ENCODE measurements around the gene WSCD1.

WSCD1 gene

DNA sequence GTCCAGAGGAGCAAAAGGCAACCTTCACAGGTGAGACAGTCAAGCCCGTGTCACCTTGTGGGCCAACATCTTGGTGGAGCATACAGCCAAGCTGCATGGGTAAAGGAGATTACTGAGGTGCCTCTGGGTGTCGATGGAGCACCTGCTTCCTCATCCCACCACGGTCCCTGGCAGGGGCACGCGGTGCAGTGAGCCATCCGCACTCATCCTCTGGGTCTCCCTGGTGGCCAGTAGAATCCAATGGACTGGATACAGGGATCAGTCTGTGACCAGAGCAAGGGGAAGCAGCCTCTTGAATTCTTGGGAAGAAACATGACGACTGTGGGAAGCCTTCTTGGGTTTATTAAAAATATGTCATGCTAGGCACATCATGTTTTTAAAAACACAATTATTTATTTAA, 4.8 kb upstream of the WSCD1 start:
- WGBS, 2 donors (ENCODE audit: extremely low coverage in 2 of 2, insufficient read length in 2 of 2, insufficient replicate concordance in 1 of 2), result no CpG with 5 or more reads among the region's 7 CpGs
- H2BK120ac ChIP-seq (ENCODE audit: low read depth, low read length), result no peak overlapping the region
- H2AFZ ChIP-seq (ENCODE audit: low read length), result no peak overlapping the region
- no peak for DNase-seq (ENCODE audit: low spot score)
- no peaks in the 10 kb centered on the region for H3K79me1 ChIP-seq (ENCODE audit: low read depth, low read length)
- H3K27ac ChIP-seq (replicated peaks; ENCODE audit: low read length), result no peak overlapping the region
- no peak overlapping the region for H3K23ac ChIP-seq (ENCODE audit: low read depth, low read length, poor library complexity)
- H2BK12ac ChIP-seq (ENCODE audit: low read length), result no peak overlapping the region
- no peak overlapping the region for H3K4me3 ChIP-seq (ENCODE audit: low read length in 2 of 2)
- H3K4me1 ChIP-seq (ENCODE audit: control insufficient read depth in 2 of 2, insufficient read depth in 1 of 2, low read depth in 1 of 2, low read length in 2 of 2), result peaks cover 8 to 10% of the 10 kb centered on the region in 2 donors
- H3K36me3 ChIP-seq (replicated peaks in 1 of 2; ENCODE audit: control insufficient read depth in 2 of 2, insufficient read depth in 2 of 2, low read length in 2 of 2), result no peaks in the 10 kb centered on the region
- peak overlapping the region; percentile 44 for H3K9ac ChIP-seq (ENCODE audit: low read depth, low read length, poor library complexity)
- H2AK5ac ChIP-seq (ENCODE audit: low read depth, low read length), result no peak overlapping the region
- H3K18ac ChIP-seq (ENCODE audit: low read length), result peak overlapping the region; percentile 83
- no peaks in the 10 kb centered on the region for H3K9me3 ChIP-seq (replicated peaks in 1 of 2; ENCODE audit: control insufficient read depth in 2 of 2, insufficient read depth in 1 of 2, low read depth in 1 of 2, low read length in 2 of 2)
- no peak overlapping the region for H2BK5ac ChIP-seq (ENCODE audit: low read length)
- H2BK15ac ChIP-seq (ENCODE audit: low read length), result peak overlapping the region; percentile 56
- no peak overlapping the region for H3K4me2 ChIP-seq (ENCODE audit: insufficient read depth, low read length, poor library complexity, severe bottlenecking)
- H3K27me3 ChIP-seq (ENCODE audit: control insufficient read depth in 3 of 3, insufficient read depth in 3 of 3, low read depth in 1 of 3, low read length in 3 of 3), result peaks cover 0 to 19% (median 10%) of the 10 kb centered on the region in 3 experiments
- H3K4ac ChIP-seq (ENCODE audit: low read length), result no peak overlapping the region
- no peak overlapping the region for H4K8ac ChIP-seq (ENCODE audit: low read depth, low read length)
- no peak overlapping the region for H4K91ac ChIP-seq (ENCODE audit: low read depth, low read length, poor library complexity)
- no peak overlapping the region for H3K14ac ChIP-seq (ENCODE audit: low read length)

DNA sequence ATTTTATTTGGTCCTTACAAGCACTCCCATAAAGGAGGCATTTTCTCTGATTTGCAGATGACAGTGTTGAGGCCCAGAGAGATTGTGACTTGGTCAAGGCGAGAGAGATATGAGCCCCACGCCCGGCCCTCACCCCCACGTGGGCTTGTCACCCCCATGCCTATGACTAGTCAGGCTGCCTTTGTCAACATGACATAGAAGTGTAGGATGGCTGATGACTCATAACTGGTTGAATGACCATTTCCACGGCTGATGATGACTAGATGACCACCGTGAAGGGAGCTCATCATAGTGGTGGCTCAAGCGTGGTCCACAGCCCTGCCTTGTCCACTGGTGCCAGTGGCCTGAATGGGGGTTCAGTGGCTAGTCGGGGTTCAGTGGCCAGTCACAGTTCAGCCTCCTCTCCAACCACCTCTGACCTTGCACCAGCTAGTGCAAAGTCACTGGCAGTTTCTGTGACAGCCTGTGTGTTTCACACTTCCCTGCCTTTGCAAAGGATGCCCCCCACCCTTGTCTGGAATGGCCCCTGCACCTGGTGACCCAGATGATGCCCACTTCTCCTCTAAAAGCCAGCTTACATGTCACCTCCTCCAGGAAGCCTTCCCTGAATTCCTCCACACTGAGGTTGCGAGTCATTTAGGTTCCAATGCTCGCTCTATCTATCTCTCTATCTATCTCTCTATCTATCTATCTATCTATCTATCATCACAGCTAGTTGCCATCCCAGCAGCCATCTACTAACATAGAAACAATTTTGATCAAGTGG, 3.8 kb upstream of the WSCD1 start:
- Histone ChIP-seq H3K36me3 (replicated peaks in 1 of 2; ENCODE audit: control insufficient read depth in 2 of 2, insufficient read depth in 2 of 2, low read length in 2 of 2) (no peaks in the 10 kb centered on the region), H3K27me3 (ENCODE audit: control insufficient read depth in 3 of 3, insufficient read depth in 3 of 3, low read depth in 1 of 3, low read length in 3 of 3) (peaks cover 0 to 19% (median 10%) of the 10 kb centered on the region in 3 experiments), H2AFZ (ENCODE audit: low read length) (no peak overlapping the region), H3K4me2 (ENCODE audit: insufficient read depth, low read length, poor library complexity, severe bottlenecking) (no peak overlapping the region), H4K91ac (ENCODE audit: low read depth, low read length, poor library complexity) (no peak overlapping the region), H2AK5ac (ENCODE audit: low read depth, low read length) (no peak overlapping the region), H2BK5ac (ENCODE audit: low read length) (no peak overlapping the region), H3K14ac (ENCODE audit: low read length) (no peak overlapping the region), H3K18ac (ENCODE audit: low read length) (no peak overlapping the region), H2BK12ac (ENCODE audit: low read length) (no peak overlapping the region), H3K4me3 (ENCODE audit: low read length in 2 of 2) (peak overlapping the region in 1 of 2 donors; percentile 11), H3K4me1 (ENCODE audit: control insufficient read depth in 2 of 2, insufficient read depth in 1 of 2, low read depth in 1 of 2, low read length in 2 of 2) (peaks cover 11 to 12% of the 10 kb centered on the region in 2 donors), H3K27ac (replicated peaks; ENCODE audit: low read length) (no peak overlapping the region), H4K8ac (ENCODE audit: low read depth, low read length) (no peak overlapping the region), H3K79me1 (ENCODE audit: low read depth, low read length) (no peaks in the 10 kb centered on the region), H2BK120ac (ENCODE audit: low read depth, low read length) (no peak overlapping the region), H3K9me3 (replicated peaks in 1 of 2; ENCODE audit: control insufficient read depth in 2 of 2, insufficient read depth in 1 of 2, low read depth in 1 of 2, low read length in 2 of 2) (no peaks in the 10 kb centered on the region), H2BK15ac (ENCODE audit: low read length) (peak overlapping the region; percentile 10), H3K4ac (ENCODE audit: low read length) (no peak overlapping the region), H3K23ac (ENCODE audit: low read depth, low read length, poor library complexity) (no peak overlapping the region), H3K9ac (ENCODE audit: low read depth, low read length, poor library complexity) (no peak overlapping the region)
- no CpG with 5 or more reads among the region's 10 CpGs for WGBS, 2 donors (ENCODE audit: extremely low coverage in 2 of 2, insufficient read length in 2 of 2, insufficient replicate concordance in 1 of 2)
- no peak for DNase-seq (ENCODE audit: low spot score)

DNA sequence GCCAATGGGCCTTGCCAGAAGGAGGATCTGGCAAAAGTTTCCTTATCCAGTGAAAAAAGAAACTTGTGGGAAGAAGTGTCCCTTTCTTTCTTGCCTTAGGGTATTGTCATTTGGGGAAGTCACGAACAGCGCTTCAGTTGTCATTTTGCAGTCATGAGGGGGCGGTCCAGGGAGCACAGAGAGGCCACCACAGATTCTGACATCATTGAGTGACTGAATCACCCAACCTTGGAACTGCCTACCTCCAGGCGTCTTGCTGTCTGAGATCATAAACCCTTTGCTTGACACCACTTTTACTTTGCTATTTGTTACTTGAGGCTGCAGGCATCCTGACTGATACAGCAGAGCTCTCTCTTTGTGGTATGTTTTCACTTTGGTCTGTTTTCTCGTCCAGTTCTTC, 3.1 kb upstream of the WSCD1 start:
- no peak overlapping the region for H3K4me2 ChIP-seq (ENCODE audit: insufficient read depth, low read length, poor library complexity, severe bottlenecking)
- H3K4ac ChIP-seq (ENCODE audit: low read length), result no peak overlapping the region
- no peak overlapping the region for H2BK5ac ChIP-seq (ENCODE audit: low read length)
- no peak overlapping the region for H3K14ac ChIP-seq (ENCODE audit: low read length)
- no peak overlapping the region for H2AFZ ChIP-seq (ENCODE audit: low read length)
- no peaks in the 10 kb centered on the region for H3K36me3 ChIP-seq (replicated peaks in 1 of 2; ENCODE audit: control insufficient read depth in 2 of 2, insufficient read depth in 2 of 2, low read length in 2 of 2)
- peaks cover 12 to 18% of the 10 kb centered on the region in 2 donors for H3K4me1 ChIP-seq (ENCODE audit: control insufficient read depth in 2 of 2, insufficient read depth in 1 of 2, low read depth in 1 of 2, low read length in 2 of 2)
- H3K27ac ChIP-seq (replicated peaks; ENCODE audit: low read length), result no peak overlapping the region
- peaks cover 0 to 19% (median 10%) of the 10 kb centered on the region in 3 experiments for H3K27me3 ChIP-seq (ENCODE audit: control insufficient read depth in 3 of 3, insufficient read depth in 3 of 3, low read depth in 1 of 3, low read length in 3 of 3)
- H3K23ac ChIP-seq (ENCODE audit: low read depth, low read length, poor library complexity), result no peak overlapping the region
- H3K9ac ChIP-seq (ENCODE audit: low read depth, low read length, poor library complexity), result no peak overlapping the region
- H3K9me3 ChIP-seq (replicated peaks in 1 of 2; ENCODE audit: control insufficient read depth in 2 of 2, insufficient read depth in 1 of 2, low read depth in 1 of 2, low read length in 2 of 2), result no peaks in the 10 kb centered on the region
- H2BK15ac ChIP-seq (ENCODE audit: low read length), result no peak overlapping the region
- H2BK12ac ChIP-seq (ENCODE audit: low read length), result no peak overlapping the region
- H3K4me3 ChIP-seq (ENCODE audit: low read length in 2 of 2), result no peak overlapping the region
- H4K91ac ChIP-seq (ENCODE audit: low read depth, low read length, poor library complexity), result no peak overlapping the region
- no peaks in the 10 kb centered on the region for H3K79me1 ChIP-seq (ENCODE audit: low read depth, low read length)
- no CpG with 5 or more reads among the region's 5 CpGs for WGBS, 2 donors (ENCODE audit: extremely low coverage in 2 of 2, insufficient read length in 2 of 2, insufficient replicate concordance in 1 of 2)
- no peak overlapping the region for H2AK5ac ChIP-seq (ENCODE audit: low read depth, low read length)
- H2BK120ac ChIP-seq (ENCODE audit: low read depth, low read length), result no peak overlapping the region
- no peak for DNase-seq (ENCODE audit: low spot score)
- H4K8ac ChIP-seq (ENCODE audit: low read depth, low read length), result no peak overlapping the region
- H3K18ac ChIP-seq (ENCODE audit: low read length), result no peak overlapping the region

DNA sequence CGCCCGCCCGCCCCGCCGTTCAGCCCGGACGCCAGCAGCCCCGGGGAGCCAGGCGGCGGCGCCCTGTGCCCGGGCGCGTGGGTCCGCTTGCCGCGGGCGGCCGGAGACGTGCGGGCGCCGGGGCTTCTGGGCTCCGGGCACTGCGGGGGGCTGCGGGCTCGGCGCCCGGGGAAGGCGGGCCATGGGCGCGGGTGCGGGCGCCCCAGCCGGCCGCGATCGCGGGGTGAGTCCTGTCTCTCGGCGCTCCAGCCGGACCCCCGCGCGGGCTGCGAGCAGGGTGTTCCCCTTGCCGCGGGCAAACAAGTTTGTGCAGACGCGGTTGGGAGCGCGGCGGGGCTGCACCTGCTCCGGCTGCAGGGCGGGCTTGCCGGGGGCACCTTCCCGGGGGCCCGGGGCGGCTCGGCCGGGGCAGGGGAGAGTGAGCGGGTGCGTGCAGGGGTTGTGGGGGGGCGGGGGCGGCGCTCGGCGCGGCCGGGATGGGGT, 292 bp downstream of the WSCD1 start:
- no peak overlapping the region for H4K8ac ChIP-seq (ENCODE audit: low read depth, low read length)
- no peak overlapping the region for H2BK15ac ChIP-seq (ENCODE audit: low read length)
- H3K27ac ChIP-seq (replicated peaks; ENCODE audit: low read length), result no peak overlapping the region
- no peak for DNase-seq (ENCODE audit: low spot score)
- peaks cover 12 to 19% of the 10 kb centered on the region in 2 donors for H3K4me1 ChIP-seq (ENCODE audit: control insufficient read depth in 2 of 2, insufficient read depth in 1 of 2, low read depth in 1 of 2, low read length in 2 of 2)
- H4K91ac ChIP-seq (ENCODE audit: low read depth, low read length, poor library complexity), result no peak overlapping the region
- H3K79me1 ChIP-seq (ENCODE audit: low read depth, low read length), result no peaks in the 10 kb centered on the region
- no peak overlapping the region for H3K14ac ChIP-seq (ENCODE audit: low read length)
- H3K36me3 ChIP-seq (replicated peaks in 1 of 2; ENCODE audit: control insufficient read depth in 2 of 2, insufficient read depth in 2 of 2, low read length in 2 of 2), result peaks cover 2 to 14% of the 10 kb centered on the region in 2 donors
- peak overlapping the region; percentile 75 for H3K18ac ChIP-seq (ENCODE audit: low read length)
- H3K4ac ChIP-seq (ENCODE audit: low read length), result no peak overlapping the region
- peak overlapping the region; percentile 84 for H3K9ac ChIP-seq (ENCODE audit: low read depth, low read length, poor library complexity)
- H3K9me3 ChIP-seq (replicated peaks in 1 of 2; ENCODE audit: control insufficient read depth in 2 of 2, insufficient read depth in 1 of 2, low read depth in 1 of 2, low read length in 2 of 2), result no peaks in the 10 kb centered on the region
- no peak overlapping the region for H2BK120ac ChIP-seq (ENCODE audit: low read depth, low read length)
- H3K27me3 ChIP-seq (ENCODE audit: control insufficient read depth in 3 of 3, insufficient read depth in 3 of 3, low read depth in 1 of 3, low read length in 3 of 3), result peaks cover 0 to 15% (median 10%) of the 10 kb centered on the region in 3 experiments
- WGBS, 2 donors (ENCODE audit: extremely low coverage in 2 of 2, insufficient read length in 2 of 2, insufficient replicate concordance in 1 of 2), result no CpG with 5 or more reads among the region's 70 CpGs
- no peak overlapping the region for H2AK5ac ChIP-seq (ENCODE audit: low read depth, low read length)
- no peak overlapping the region for H2BK5ac ChIP-seq (ENCODE audit: low read length)
- peak overlapping the region; percentile 87 for H2AFZ ChIP-seq (ENCODE audit: low read length)
- no peak overlapping the region for H3K23ac ChIP-seq (ENCODE audit: low read depth, low read length, poor library complexity)
- peak overlapping the region; percentile 76 to 91 for H3K4me3 ChIP-seq (ENCODE audit: low read length in 2 of 2)
- no peak overlapping the region for H2BK12ac ChIP-seq (ENCODE audit: low read length)
- H3K4me2 ChIP-seq (ENCODE audit: insufficient read depth, low read length, poor library complexity, severe bottlenecking), result peak overlapping the region; percentile 81

Data from neuronal stem cell (in vitro differentiated cells).